Measurements from ENCODE around the gene GPC1.
A peak's percentile ranks its signal among the peaks of the same experiment; 100 is the strongest.

Gene GPC1

DNA sequence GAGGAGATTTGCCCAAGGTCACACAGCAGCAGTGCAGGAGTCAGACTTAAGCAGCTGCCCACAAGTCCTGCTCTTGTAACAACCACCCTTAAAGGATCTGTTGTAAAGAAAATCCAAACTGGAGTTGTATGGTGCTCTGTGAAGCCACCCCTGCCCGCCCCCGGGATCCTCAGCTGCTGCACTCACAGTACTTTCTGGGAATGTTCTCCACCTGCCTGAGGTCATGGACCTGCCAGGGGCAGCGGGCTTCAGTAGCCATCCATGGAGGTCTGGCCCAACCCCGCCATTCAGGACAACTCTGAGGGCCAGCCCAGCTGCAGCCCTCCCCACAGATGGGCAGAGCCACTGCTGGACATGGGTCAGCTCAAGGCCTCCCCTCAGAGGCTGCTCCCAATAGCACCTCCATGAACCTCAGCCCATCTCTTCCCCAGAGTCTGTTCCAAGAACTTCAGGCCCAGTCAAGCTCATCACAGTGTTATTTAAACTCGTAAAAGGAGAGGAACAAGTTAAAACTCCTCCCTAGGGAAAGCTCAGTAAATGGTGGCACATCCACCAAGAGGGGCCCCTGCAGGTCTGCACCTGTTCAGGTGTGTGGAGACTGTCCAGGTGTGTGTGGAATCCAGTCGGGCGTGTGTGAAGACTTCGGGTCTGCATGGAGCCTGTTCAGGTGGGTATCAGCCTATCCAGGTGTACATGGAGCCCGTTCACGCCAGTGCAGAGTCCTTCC, 39.4 kb upstream of the GPC1 start:
- H3K27me3 ChIP-seq: no peaks in the 10 kb centered on the region
- intact Hi-C loops (cut with DNase I; ENCODE audit: low total_unique reads): no loop called here
- H3K36me3 ChIP-seq: no peaks in the 10 kb centered on the region
- TF ChIP-seq, protein P1, sequence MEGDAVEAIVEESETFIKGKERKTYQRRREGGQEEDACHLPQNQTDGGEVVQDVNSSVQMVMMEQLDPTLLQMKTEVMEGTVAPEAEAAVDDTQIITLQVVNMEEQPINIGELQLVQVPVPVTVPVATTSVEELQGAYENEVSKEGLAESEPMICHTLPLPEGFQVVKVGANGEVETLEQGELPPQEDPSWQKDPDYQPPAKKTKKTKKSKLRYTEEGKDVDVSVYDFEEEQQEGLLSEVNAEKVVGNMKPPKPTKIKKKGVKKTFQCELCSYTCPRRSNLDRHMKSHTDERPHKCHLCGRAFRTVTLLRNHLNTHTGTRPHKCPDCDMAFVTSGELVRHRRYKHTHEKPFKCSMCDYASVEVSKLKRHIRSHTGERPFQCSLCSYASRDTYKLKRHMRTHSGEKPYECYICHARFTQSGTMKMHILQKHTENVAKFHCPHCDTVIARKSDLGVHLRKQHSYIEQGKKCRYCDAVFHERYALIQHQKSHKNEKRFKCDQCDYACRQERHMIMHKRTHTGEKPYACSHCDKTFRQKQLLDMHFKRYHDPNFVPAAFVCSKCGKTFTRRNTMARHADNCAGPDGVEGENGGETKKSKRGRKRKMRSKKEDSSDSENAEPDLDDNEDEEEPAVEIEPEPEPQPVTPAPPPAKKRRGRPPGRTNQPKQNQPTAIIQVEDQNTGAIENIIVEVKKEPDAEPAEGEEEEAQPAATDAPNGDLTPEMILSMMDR (IDR thresholded peaks at IDR 0.05): no peak
- DNase-seq: peak in 1 of 2 donors; percentile 11
- no peak overlapping the region for H3K4me3 ChIP-seq
- H3K27ac ChIP-seq: no peak overlapping the region
- no peaks in the 10 kb centered on the region for H3K4me1 ChIP-seq
- H3K9me3 ChIP-seq: no peaks in the 10 kb centered on the region

- no peaks in the 10 kb centered on the region for H3K27me3 ChIP-seq
- no peak overlapping the region for H3K27ac ChIP-seq
- intact Hi-C loops (cut with DNase I; ENCODE audit: low total_unique reads): no loop called here
- H3K4me3 ChIP-seq: no peak overlapping the region
- TF ChIP-seq, protein P1 (IDR thresholded peaks at IDR 0.05): no peak
- H3K36me3 ChIP-seq: no peaks in the 10 kb centered on the region
- peak; percentile 12 to 41 for DNase-seq
- H3K4me1 ChIP-seq: no peaks in the 10 kb centered on the region
- H3K9me3 ChIP-seq: no peaks in the 10 kb centered on the region
These were observed 38.6 kb upstream of the GPC1 start for GRCh38 chr2:240396623-240397541.

GRCh38 chr2:240397542-240397916, 37.9 kb upstream of the GPC1 start:
- peak; percentile 12 to 59 for DNase-seq
- intact Hi-C loops (cut with DNase I; ENCODE audit: low total_unique reads): no loop called here
- Histone ChIP-seq H3K4me1 (no peaks in the 10 kb centered on the region), H3K4me3 (no peak overlapping the region), H3K36me3 (no peaks in the 10 kb centered on the region), H3K27ac (no peak overlapping the region), H3K27me3 (no peaks in the 10 kb centered on the region), H3K9me3 (no peaks in the 10 kb centered on the region)
- TF ChIP-seq, protein P1 (IDR thresholded peaks at IDR 0.05): no peak

DNA sequence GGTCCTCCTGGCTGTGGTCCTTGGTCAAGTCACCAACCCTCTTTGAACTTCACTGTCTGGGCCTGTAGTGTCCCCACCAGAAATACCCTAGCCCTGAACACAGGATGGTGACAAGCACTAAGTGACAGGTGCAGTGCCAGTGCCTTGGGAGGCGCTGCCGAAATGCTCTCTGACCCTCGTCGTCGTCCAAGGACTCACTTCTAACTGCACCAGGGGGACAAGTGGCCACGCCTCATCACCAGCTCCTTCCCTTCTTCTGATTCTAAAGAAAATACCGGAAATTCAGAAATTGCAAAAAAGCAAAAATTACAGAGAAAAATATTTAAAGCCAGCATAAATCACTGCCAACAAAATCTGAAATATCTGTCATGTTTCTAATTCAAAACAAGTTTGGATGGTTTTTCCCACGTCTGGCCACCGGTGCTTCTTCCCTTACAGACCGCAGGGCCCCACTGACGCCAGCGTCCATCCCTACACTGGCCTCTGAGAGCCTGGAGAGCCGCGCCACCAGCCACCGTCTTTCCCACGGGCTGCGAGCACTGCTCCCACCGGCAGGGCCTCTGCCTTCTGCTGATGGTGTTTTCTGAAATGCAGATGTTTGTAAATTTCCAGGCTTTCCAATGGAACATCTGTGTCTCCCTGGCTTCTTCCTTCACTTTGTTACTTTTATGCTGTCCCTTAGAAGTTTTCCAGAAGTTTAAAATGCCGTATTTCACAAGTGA, 37.4 kb upstream of the GPC1 start:
- Histone ChIP-seq H3K36me3 (no peaks in the 10 kb centered on the region), H3K27me3 (no peaks in the 10 kb centered on the region), H3K9me3 (no peaks in the 10 kb centered on the region), H3K4me3 (no peak overlapping the region), H3K4me1 (no peaks in the 10 kb centered on the region), H3K27ac (no peak overlapping the region)
- TF ChIP-seq, protein P1 (IDR thresholded peaks at IDR 0.05): no peak
- DNase-seq: peak; percentile 9 to 48
- intact Hi-C loops (cut with DNase I; ENCODE audit: low total_unique reads): no loop called here

DNA sequence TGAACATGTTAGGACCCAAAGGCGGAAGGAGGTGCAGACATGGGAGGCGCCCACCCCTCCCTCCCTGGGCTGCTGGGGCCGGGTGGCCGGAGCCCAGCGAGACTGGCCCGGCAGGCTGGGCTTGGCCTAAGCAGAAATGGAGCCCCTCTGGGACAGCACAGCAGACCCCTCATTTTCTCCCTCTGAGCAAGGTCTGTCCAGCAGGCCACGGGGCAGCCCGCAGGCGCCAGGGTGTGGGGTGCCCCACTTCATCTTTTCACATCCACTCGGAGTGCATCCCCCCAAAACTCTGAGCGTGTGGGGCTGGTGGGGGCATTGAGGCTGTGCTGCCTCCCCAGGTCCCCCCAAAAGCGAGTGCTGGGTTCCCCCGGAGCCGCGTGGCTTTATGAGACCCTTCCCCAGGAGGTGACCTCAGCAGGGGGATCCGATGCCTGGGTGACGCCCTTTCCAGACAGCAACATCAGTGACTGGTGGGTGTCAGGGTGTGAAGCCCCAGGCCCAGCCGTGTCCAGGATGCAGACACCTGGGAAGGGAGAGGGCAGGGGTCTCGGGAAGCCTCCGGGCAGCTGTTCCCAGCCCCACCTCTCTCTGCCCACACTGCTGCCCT, 36.7 kb upstream of the GPC1 start:
- TF ChIP-seq, protein P1 (IDR thresholded peaks at IDR 0.05): no peak
- no peak overlapping the region for H3K4me3 ChIP-seq
- intact Hi-C loops (cut with DNase I; ENCODE audit: low total_unique reads): no loop called here
- no peaks in the 10 kb centered on the region for H3K9me3 ChIP-seq
- DNase-seq: peak; percentile 13 to 58
- H3K36me3 ChIP-seq: no peaks in the 10 kb centered on the region
- no peak overlapping the region for H3K27ac ChIP-seq
- no peaks in the 10 kb centered on the region for H3K27me3 ChIP-seq
- H3K4me1 ChIP-seq: no peaks in the 10 kb centered on the region

Measured in tibial artery (tissue), 4 donors.